HepG2 (cell line): ENCODE data around the gene APBB1IP. TPM values are rescaled to one million over a fixed set of nuclear protein-coding genes. Genes with fewer than 3 reads are reported as not detected.

Source experiments
- ATAC-seq: fragments of 200-7000 bp; cut with Tn5 transposase; 3 replicates; pipeline ENCODE4 v1.9.1; 2020; ENCODE audit warnings: mild to moderate bottlenecking, moderate library complexity
- BruUV-seq: library from RNA; stranded (reverse); fragments of 400-500 nt; replicated peaks from 2 replicates; lab custom pipeline; 2021; lab: Mats Ljungman, UMichigan
- CTCF ChIA-PET: fragments of 300-600 bp; formaldehyde crosslinking; extraction: SDS; loops from one replicate; lab custom pipeline; 2021; ENCODE audit warnings: low total read pairs, inconsistent platforms, low intra/inter-chr PET ratio; lab: Yijun Ruan, JAX
- POLR2A ChIA-PET: fragments of 350-600 bp; sonication (Branson Sonifier 250); formaldehyde crosslinking; loops from one replicate; lab custom pipeline; 2020; ENCODE audit warnings: antibody characterized with exemption, inconsistent platforms; lab: Yijun Ruan, JAX
- DNase-seq: peaks from one replicate; pipeline ENCODE4 v3.0.0-alpha.2; 2015; ENCODE audit warnings: low spot score
- FAIRE-seq: peaks from 3 replicates; lab custom pipeline; 2011; peaks lifted over from hg19 to GRCh38; lab: Jason Lieb, UNC
- H2AFZ ChIP-seq: one replicate; pipeline ENCODE4 v1.6.1; 2011; ENCODE audit warnings: low read length, inconsistent platforms
- H3K27ac ChIP-seq: fragments of 300-600 bp; 3 replicates; pipeline ENCODE4 v1.8.0; 2011; ENCODE audit warnings: mixed run types, mild to moderate bottlenecking, mixed read lengths, low read length, inconsistent platforms; ENCODE audit not compliant: insufficient read depth; ENCODE audit errors: extremely low read length
- H3K27me3 ChIP-seq, 2 experiments: fragments of 200-600 bp in 1 of 2; 2 replicates in 1 of 2; 3 replicates in 1 of 2; pipeline versions ENCODE4 v1.6.0 to v1.8.0; 2011; ENCODE audit warnings: low read length in 2 of 2, mild to moderate bottlenecking in 2 of 2, moderate library complexity in 2 of 2, inconsistent platforms in 1 of 2; ENCODE audit not compliant: insufficient read depth in 2 of 2, control insufficient read depth in 1 of 2
- H3K36me3 ChIP-seq, 2 experiments: fragments of 200-600 bp in 1 of 2; replicated peaks in 1 of 2; 2 replicates in 1 of 2; 3 replicates in 1 of 2; pipeline versions ENCODE4 v1.5.1 to v1.8.0; 2011; ENCODE audit warnings: low read length in 2 of 2, inconsistent platforms in 1 of 2; ENCODE audit not compliant: insufficient read depth in 2 of 2, control insufficient read depth in 1 of 2
- H3K4me1 ChIP-seq: 2 replicates; pipeline ENCODE4 v1.5.1; 2012; ENCODE audit warnings: low read length, inconsistent platforms; ENCODE audit not compliant: insufficient read depth
- H3K4me2 ChIP-seq: 2 replicates; pipeline ENCODE4 v1.6.0; 2011; ENCODE audit warnings: low read depth, low read length, inconsistent platforms
- H3K4me3 ChIP-seq, 3 experiments: fragments of 200-600 bp in 1 of 3; sonication (generic), shearing (Covaris generic) in 1 of 3; replicated peaks in 1 of 3; 2 replicates each; pipeline ENCODE4 v1.5.1; 2011 to 2016; ENCODE audit warnings: low read length in 3 of 3, inconsistent platforms in 2 of 3, low read depth in 2 of 3, mild to moderate bottlenecking in 2 of 3, control low read depth in 1 of 3, mixed read lengths in 1 of 3; ENCODE audit not compliant: insufficient read depth in 1 of 3
- H3K79me2 ChIP-seq: one replicate; pipeline ENCODE4 v1.6.1; 2011; ENCODE audit warnings: low read length, inconsistent platforms; ENCODE audit not compliant: insufficient read depth
- H3K9ac ChIP-seq: 2 replicates; pipeline ENCODE4 v1.6.0; 2011; ENCODE audit warnings: mild to moderate bottlenecking, low read depth, low read length, inconsistent platforms; ENCODE audit not compliant: insufficient read depth
- H3K9me3 ChIP-seq: 2 replicates; pipeline ENCODE4 v1.5.1; 2012; ENCODE audit warnings: mild to moderate bottlenecking, low read length
- H4K20me1 ChIP-seq: 2 replicates; pipeline ENCODE4 v1.6.0; 2011; ENCODE audit warnings: inconsistent platforms, mild to moderate bottlenecking, low read length, moderate library complexity; ENCODE audit not compliant: insufficient read depth
- CAMTA2 ChIP-seq: sonication (generic); formaldehyde crosslinking; IDR thresholded peaks from 2 replicates; pipeline ENCODE4 v1.4.0; 2020; ENCODE audit warnings: mild to moderate bottlenecking, missing genetic modification reagents, borderline replicate concordance
- CCAR2 ChIP-seq: fragments of 200-400 bp; formaldehyde crosslinking; optimal IDR thresholded peaks from 2 replicates; pipeline ENCODE3; 2018; ENCODE audit warnings: low read depth, mild to moderate bottlenecking, low read length, moderate library complexity
- CREBL2 ChIP-seq: sonication (generic); formaldehyde crosslinking; IDR thresholded peaks from 2 replicates; pipeline ENCODE4 v1.8.1; 2023; ENCODE audit warnings: missing genetic modification reagents, mild to moderate bottlenecking, borderline replicate concordance
- TBL1XR1 ChIP-seq: fragments of 150-350 bp; IDR thresholded peaks from 2 replicates; pipeline ENCODE4 v1.6.1; 2014; ENCODE audit warnings: borderline replicate concordance, low read length; ENCODE audit not compliant: partially characterized antibody
- ZHX2 ChIP-seq, 2 experiments: sonication (generic) in 1 of 2; formaldehyde crosslinking in 1 of 2; IDR thresholded peaks; 2 replicates each; pipeline versions ENCODE4 v1.6.1 to v1.9.0; 2014 to 2022; ENCODE audit warnings: antibody characterized with exemption in 1 of 2, borderline replicate concordance in 1 of 2, inconsistent platforms in 1 of 2, low read depth in 1 of 2, missing genetic modification reagents in 1 of 2
- ZIK1 ChIP-seq: sonication (generic); formaldehyde crosslinking; IDR thresholded peaks from 2 replicates; pipeline ENCODE4 v1.5.0; 2020; ENCODE audit warnings: mild to moderate bottlenecking, low read depth, missing genetic modification reagents, borderline replicate concordance
- ZNF263 ChIP-seq: sonication (generic); formaldehyde crosslinking; IDR thresholded peaks from 2 replicates; pipeline ENCODE4 v1.4.0; 2020; ENCODE audit warnings: missing genetic modification reagents
- ZNF761 ChIP-seq: sonication (generic); formaldehyde crosslinking; conservative IDR thresholded peaks from 2 replicates; pipeline ENCODE4 v1.4.0; 2020; ENCODE audit warnings: mild to moderate bottlenecking, missing genetic modification reagents
- WGBS: methylation state at CpG from one replicate; pipeline ENCODE4 v1.1.6; 2017; ENCODE audit warnings: low lambda C conversion rate; 5-methylcytosine and 5-hydroxymethylcytosine counted together
- in situ Hi-C: cut with HindIII; loops from 2 replicates; pipeline ENCODE4 v1.10.0; 2017; ENCODE audit warnings: low pct_unique_long_range_greater_than_20kb; ENCODE audit not compliant: extremely low pct_ligation_motif_present
- intact Hi-C: fragments of 100-400 bp; cut with micrococcal nuclease; formaldehyde crosslinking; loops from one replicate; pipeline ENCODE4 v1.10.0; 2022; ENCODE audit not compliant: unreplicated experiment
- polyA plus RNA-seq, 8 experiments: library from polyadenylated mRNA; depleted of rRNA in 3 of 8; stranded (reverse) in 7 of 8; unstranded in 1 of 8; fragments of >200 nt; fragmentation: Illumina TruSeq in 4 of 8; extraction: Trizol in 4 of 8; gene quantifications; 2 replicates each; pipeline versions ENCODE4 v1.2.1 to v1.2.3, GENCODE V29; 2011 to 2016; ENCODE audit warnings: low read depth in 4 of 8, missing spikeins in 1 of 8, mixed read lengths in 1 of 8; ENCODE audit not compliant: insufficient read depth in 1 of 8
- total RNA-seq, 5 experiments: library from RNA; depleted of rRNA; stranded (reverse); fragments of >200 nt; fragmentation: Illumina TruSeq; extraction: Trizol; gene quantifications; 2 replicates each; pipeline ENCODE4 v1.2.3, GENCODE V29; 2016; ENCODE audit warnings: low read depth in 1 of 5

APBB1IP gene
- total and polyA plus RNA-seq, 2 of the 13 experiments (the other 11 are each of a cell fraction or from before 2014, with no cell fraction given) = 0.08 TPM; not detected in 1

- TF ChIP-seq ZHX2 (IDR thresholded peaks at IDR 0.05; ENCODE audit: low read depth) = no peak
- no peak for TF ChIP-seq ZHX2 (CRISPR knock-in tag; IDR thresholded peaks at IDR 0.05; ENCODE audit: borderline replicate concordance)
- TF ChIP-seq ZNF761 (CRISPR knock-in tag) = no peak
- TF ChIP-seq ZNF263 = no peak
- TF ChIP-seq CAMTA2 (CRISPR knock-in tag) = no peak
- no peak for TF ChIP-seq TBL1XR1
Measured at GRCh38 chr10:26528048-26528447, 89.9 kb downstream of the APBB1IP start (continued).

- in situ Hi-C loops = no loop called here
- Histone ChIP-seq H3K36me3 (no peaks in the 10 kb centered on the region), H3K9ac (no peak overlapping the region), H3K27ac (no peak overlapping the region), H3K4me2 (no peak overlapping the region), H2AFZ (no peak overlapping the region), H3K9me3 (no peaks in the 10 kb centered on the region), H3K27me3 (peaks cover 0 to 9% of the 10 kb centered on the region in 2 experiments; a peak in 1 of 5 replicates), H4K20me1 (no peaks in the 10 kb centered on the region), H3K4me3 (no peak overlapping the region), H3K79me2 (no peaks in the 10 kb centered on the region), H3K4me1 (no peaks in the 10 kb centered on the region)
- BruUV-seq = no TSS peak
- ATAC-seq (no peak), FAIRE-seq (no peak), DNase-seq (no peak)
- intact Hi-C loops = no loop called here
- ChIA-PET POLR2A (no interaction called here), CTCF (no interaction called here)
- 52% methylated on average over 10 of the region's 10 CpGs for WGBS
- TF ChIP-seq CCAR2 (no peak), ZIK1 (no peak), CREBL2 (CRISPR knock-in tag) (no peak)
Measured at GRCh38 chr10:26528715-26529393, 90.7 kb downstream of the APBB1IP start.
